HG03439 (cell line): Measurements from ENCODE around the gene FXR2.
"Not testable (repeated sequence)": the region's sequence is repeated elsewhere in the genome, so short reads cannot be mapped to it uniquely, and the experiment has no call there.

Source experiments
- ATAC-seq: cut with Tn5 transposase; IDR thresholded peaks from one replicate; pipeline ENCODE4 v1.9.1; 2021; ENCODE audit warnings: mild to moderate bottlenecking, moderate library complexity; ENCODE audit not compliant: unreplicated experiment

FXR2 gene

DNA sequence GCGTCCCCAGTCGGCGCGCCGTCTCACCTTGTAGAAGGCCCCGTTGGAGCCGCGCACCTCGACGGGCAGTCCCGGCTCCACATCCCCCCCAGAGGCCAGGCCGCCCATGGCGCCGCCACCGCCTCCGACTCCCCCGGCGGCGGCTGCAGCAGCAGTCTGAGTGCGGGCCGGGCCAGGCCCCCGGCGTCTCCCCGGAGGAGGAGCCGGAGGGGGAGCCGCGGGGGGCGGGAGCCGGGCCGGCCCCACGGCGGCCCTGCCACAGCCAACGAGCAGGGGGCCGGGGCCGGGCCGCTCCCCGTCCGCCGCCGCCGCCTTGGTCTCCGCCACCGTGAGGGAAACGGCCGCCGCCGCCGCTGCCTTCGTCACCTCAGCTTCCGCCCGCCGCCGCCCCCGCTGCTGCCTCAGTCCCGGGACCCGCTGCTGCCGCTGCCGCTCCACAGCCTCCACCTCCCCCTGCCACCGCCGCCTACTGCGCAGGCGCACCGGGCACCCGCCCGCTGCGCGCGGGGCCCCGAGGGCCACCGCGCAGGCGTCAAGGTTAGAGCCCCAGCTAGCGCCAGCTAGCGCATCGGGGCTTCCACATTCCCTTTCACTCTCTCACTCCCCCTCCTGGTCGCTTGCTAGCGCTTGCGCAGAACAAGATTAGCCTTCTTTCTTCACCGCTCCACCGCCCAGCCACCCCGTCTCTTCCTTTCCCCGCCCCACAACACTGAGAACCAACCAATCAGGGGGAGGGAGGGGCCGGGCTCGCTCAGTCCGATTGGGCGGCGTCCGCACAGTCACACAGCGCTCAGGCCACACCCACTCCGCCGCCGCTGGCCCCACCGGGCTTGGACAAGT, at the start of gene FXR2:
Gene FXR2 (minus strand): TSS at position 473 of the 840 bp plus-strand sequence. CDS start 365 bp downstream, at position 108.
- peak; percentile 92 for ATAC-seq

DNA sequence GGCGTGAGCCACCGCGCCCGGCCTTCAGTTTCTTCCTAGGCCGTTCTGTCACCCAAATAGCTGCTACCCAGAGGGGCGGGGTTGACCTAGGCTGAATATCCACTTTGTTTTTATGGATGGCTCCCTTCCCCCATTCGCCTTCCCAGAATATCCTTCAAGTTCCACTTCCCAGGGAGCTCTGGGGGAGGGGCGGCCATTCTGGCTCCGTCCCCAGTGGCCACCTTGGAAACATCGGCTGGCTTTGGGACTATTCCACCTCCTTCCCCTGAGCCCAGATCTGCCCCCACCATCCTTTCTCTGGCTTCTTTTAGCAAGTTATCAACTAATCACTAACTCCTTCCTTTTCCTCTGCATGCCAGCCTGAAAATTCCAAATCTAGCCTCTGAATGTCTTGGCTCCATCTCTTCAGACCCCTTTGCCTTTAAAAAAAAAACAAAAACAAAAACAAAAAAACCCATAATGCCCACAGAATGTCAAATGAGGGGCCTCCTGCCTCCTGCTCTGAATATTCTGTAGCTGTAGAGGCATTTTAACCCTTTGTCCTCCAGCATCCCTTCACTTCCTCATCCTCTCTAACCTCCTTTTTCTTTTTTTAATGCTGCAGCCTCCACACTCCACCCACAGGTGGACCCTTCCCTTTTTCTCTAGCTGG, 42.4 kb upstream of the FXR2 start:
- no peak for ATAC-seq

DNA sequence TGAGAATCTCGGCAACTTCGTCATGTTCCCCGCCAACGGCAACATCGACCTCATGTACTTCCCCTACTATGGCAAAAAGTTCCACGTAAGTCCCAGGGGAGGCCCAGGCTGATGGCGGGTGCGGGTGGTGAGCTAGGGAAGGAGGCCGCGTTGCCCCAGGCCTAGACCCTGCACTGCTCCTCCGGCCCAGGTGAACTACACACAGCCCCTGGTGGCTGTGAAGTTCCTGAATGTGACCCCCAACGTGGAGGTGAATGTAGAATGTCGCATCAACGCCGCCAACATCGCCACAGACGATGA, 40.8 kb upstream of the FXR2 start:
- no peak for ATAC-seq

DNA sequence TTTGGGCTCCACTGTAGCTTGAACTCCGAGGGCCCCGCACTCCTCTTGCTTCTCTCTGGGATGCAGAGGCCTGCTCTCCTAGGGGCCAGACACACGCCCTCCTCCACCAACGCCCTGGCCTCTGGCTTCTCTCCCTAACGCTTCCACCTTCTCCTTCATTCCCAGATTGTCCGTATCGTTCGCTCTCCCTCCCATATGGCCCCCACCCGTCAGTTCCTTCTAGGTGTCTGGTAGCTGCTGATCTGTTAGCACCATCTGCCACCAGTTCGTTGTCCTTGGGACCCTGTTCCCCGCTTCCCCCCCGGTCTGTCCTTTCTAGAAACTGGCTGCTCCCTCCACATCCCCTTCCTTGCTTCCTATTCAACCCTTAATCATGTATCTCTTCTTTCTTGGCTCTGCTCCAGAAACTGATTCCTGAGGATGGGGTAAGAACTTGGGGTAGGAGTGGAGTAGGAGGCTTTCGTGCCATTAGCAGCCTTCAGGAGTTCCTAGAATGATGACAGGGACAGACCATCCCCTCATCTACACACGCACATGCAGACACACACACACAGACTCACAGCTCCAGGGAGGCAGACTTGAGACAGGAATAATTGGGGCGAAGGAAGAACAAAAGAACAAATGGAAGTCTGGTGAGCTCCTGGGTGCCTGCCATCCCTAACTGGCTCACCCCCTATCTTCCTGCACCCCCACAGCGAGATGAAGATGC, 40.3 kb upstream of the FXR2 start:
- ATAC-seq, result no peak

DNA sequence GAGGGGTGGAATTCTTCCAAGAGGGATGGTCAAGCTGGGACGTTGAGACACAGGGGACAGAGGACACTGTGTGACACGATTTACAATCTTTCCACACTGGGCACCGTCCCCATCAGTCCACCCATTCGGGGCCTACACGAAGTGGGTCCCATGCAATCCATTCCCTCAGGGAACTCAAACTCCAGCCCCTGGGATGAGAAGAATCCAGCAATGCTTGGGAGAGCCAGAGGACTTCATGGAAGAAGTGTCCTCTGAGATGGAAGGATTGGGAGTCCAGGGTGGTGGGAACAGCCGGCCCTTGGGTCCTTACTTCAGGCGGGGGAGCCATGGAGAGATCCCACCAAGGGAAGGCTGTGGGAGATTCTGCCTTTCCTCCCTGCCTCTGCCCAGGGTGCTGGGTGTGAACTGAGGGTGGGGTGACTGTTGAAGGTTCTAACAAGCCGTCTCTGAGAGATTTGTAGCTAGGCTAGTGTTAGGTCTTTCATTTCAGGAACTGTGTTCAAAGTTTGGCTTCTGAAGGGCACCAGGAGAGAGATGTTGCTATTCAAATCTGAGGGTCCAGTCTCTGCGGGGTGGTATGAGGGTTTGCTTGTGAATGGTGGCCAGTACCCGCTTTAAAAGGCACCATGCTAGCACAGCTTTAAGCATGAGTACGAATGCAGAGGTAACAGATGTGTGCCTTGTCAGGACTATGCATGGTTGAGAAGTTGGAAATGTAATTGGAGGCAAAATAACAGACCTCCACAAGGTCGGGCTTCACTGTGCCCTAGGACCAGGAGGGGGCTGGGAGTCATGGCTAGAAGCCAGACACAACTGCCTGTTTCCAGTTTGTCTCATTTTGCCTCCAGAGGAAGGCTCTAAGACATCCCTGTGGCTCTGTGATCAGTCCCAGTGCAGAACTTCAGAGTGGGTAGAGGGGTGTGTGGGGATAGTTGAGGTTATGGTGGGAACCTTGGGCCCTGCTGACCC, 38.0 kb upstream of the FXR2 start:
- no peak for ATAC-seq

DNA sequence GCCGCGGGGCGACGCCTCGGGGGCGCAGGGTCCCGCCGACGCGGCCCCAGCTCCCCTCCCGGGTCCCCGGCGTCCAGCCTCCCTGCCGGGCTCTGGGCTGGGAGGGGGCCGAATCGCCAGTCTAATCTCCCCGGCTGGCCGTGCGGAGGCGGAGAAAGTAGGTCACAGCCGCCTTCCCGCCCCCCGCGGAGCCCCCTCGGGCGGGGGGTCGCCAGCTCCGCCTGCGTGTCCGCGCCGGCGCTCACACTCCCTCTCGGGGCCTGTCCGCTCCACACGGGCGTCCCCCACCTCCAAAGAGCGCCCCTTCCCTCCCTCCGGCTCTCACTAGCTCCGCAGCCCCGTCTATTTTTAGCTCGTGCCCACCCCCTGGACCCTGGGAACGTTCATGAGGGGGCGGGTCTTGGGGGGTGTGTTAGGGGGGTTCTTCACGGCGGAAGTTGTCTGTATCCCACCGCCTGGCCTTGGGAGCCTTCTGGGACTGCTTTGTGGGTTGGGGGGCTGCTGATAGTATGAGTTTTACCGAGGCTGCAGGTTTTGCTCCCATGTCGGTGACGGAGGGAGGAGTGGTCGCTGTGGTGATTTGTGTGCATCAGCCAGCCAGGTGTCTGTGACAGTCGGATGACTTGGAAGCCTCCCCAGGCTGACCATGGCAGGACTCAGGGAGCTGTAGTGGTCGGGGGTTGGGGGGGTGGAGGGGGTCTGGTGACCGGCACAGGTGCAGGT, 37.1 kb upstream of the FXR2 start:
- no peak for ATAC-seq

DNA sequence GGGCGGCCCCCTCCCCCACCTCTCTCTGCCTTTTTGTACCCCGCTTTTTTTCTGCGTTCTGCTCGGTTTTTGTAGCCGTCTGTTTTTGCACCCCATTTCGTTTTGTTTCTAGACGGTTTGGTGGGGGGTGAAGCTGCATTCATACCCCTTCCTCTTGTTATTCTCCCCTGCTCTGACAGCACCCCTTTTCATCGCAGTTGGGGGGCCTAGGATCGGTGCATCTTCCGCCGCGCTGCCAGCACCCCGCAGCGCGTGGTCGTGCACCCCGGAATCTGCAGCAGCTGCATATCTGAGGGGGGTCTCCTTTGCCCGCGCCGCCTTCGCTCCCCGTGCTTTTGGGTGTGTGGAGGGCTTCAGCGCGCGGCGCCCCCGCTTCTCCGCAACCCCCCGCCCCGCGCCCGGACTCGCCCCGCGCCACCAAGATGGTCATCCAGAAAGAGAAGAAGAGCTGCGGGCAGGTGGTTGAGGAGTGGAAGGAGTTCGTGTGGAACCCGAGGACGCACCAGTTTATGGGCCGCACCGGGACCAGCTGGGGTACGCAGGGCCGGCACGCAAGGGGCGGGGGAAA, 36.5 kb upstream of the FXR2 start:
- ATAC-seq, result no peak

DNA sequence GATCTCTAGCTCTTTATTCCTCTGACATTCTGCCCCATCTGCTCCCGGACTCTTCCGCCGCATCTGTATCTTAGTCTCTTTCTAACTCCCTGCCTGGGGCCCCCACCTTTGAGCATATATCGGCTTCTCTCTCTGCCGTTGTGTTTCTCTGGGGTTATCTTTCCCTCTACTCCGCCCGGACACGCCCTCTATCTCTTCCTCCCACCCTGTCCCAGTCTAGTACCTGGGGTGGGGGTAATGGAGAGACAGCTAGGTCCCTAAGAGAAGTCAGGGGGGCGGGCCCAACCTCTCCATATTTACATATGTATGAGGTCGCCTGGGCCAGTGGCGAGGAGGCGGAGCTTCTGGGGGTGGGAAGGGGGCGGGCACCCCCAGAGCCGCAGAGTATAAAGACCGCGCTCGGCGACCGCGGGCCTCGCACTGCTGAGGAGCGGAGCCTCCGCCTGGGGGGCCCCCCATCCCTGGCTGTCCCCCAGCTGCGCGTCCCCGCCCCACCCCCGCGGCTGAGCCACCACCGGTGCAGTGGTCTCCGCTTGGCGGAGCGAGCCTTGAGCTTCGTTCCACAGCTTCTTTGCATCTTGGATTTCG, 35.9 kb upstream of the FXR2 start, which contains the start of gene ATP1B2:
Gene ATP1B2 (plus strand): TSS at position 418 of the 588 bp plus-strand sequence. CDS start 593 bp downstream, outside the sequence.
- ATAC-seq, result no peak

DNA sequence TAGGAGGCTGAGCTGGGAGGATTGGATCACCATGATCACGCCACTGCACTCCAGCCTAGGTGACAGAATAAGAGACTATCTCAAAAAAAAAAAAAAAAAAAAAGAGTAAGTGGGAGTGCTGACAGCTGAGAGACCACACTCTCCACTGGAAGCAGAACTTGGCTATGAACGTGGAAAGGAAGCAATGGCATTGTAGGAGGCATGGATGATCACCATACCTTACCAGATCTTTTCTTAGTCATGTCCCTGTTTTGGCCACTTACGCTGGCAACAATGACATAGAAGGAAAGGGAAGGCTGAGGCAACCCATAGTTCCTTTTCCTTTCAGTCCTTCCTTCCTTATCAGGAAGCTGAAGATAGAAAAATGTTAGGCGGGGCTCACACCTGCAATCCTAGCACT, 32.3 kb upstream of the FXR2 start:
- ATAC-seq, result no peak

DNA sequence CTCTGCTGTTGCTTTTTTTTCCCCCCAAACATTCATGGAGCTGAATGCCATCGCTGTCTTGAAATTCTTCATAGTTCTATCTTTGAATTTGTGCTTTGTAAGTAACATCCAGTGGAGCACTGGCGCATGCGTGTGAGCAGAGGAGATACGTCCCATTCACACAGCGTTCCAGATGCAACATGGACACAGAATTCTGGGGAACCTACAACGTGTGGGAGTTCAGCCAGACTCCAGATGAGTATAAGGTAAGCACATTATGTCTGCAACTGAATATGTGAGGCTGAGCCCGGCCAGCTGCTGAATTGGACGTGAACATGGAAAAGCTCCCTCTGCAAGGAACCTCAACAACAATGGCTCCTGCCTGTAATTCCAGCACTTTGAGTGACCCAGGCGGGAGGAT, 31.8 kb upstream of the FXR2 start:
- ATAC-seq, result no peak

DNA sequence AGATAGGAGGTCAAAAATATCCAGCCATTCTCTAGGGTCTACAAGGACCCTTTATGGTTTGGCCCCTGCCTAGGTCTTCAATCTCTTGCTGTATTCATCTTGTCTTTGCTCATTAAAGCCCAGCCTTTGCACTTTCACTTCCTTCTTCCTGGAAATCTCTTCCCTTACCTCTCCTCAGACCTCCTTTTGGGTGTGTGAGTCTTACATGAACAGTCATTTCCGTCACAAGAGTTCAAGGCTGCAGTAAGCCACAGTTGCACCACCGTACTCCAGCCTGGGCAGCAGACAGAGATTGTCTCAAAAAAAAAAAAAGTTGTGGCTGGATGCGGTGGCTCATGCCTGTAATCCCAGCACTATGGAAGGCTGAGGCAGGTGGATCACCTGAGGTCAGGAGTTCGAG, 30.1 kb upstream of the FXR2 start:
- no peak for ATAC-seq

DNA sequence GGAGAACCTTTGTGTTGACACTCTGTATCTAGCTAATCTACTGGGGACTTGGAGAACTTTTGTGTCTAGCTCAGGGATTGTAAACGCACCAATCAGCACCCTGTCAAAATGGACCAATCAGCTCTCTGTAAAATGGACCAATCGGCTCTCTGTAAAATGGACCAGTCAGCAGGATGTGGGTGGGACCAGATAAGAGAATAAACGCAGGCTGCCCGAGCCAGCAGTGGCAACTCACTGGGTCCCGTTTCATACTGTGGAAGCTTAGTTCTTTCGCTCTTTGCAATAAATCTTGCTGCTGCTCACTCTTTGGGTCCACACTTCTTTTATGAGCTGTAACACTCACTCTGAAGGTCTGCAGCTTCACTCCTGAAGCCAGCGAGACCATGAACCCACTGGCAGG, 26.9 kb upstream of the FXR2 start:
- ATAC-seq, result not testable (repeated sequence)

DNA sequence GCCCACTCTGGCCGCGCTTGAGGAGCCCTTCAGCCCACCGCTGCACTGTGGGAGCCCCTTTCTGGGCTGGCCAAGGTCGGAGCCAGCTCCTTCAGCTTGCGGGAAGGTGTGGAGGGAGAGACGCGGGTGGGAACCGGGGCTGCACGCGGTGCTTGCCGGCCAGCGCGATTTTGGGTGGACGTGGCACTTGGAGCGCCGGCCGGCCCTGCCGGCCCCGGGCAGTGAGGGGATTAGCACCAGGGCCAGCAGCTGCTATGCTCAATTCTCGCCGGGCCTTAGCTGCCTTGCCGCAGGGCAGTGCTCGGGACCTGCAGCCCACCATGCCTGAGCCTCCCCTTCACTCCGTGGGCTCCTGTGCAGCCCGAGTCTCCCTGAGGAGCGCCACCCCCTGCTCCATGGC, 26.1 kb upstream of the FXR2 start:
- ATAC-seq, result no peak

DNA sequence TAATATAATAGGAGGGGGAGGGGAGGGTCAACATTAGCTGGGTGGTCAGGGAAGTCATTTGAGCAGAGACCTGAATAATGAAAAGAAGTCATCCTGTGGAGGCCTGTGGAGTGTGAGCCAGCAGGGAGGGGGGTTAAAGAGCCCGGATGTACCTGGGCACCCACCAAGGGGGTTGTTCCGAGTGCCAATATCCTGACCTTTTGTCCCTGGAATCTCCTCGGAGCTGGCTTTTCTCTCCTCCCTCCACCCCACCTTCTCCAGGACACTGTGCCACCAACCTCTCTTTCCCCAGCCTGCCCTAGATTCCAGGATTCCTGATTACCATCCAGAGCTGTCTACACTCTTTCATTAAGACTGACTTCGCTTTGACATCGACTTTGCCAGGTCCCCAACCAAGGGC, 21.5 kb upstream of the FXR2 start:
- ATAC-seq, result no peak

DNA sequence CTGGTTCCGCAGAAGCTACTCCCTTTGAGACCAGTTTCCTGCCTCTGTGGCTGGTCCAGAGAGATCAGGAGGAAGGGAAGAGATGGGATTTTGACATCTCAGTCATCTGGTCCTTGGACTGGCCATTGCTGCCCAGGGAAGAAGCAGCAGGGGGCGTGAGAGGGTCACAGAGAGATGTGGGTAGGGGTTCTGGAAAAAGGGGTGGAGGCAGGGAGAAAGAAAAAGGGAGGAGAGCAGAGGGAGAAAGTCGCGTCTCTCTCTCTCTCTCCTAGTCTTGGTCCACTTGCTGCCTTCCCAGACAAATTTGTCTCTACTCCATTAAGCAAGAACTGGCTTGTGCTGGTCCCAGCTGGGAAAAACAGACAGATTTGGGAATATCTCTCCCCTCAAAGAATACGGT, 19.7 kb upstream of the FXR2 start:
- ATAC-seq, result no peak

DNA sequence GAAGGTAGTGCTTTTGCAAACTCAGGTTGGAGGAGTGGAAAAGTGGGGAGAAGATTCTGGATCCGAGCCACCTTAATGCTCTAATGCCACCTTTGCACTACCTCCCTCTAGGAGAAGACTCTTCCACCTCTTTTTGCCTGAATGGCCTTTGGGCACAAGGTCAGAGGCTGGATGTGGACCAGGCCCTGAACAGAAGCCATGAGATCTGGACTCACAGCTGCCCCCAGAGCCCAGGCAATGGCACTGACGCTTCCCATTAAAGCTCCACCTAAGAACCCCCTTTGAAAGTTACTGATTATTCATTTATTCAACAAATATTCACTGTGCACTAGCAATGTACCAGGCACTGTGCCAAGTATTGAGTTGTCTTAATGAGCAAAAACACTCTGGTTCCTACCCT, 18.4 kb upstream of the FXR2 start:
- no peak for ATAC-seq

DNA sequence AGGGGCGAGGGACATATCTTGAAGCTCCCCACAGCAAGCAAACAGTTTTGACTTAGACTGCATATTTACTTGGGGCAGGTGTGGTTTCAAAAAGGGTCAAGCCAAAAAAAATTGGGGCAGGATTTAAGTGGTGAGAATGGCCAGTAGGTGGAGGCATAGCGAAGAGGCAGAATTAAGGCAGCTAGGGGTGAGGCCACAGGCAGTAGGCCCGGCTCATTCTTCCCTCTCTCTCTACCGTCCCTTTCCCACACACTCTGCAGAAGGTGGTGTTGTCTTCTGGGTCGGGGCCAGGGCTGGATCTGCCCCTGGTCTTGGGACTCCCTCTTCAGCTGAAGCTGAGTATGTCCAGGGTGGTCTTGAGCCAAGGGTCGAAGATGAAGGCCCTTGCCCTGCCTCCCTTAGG, 17.8 kb upstream of the FXR2 start:
- no peak for ATAC-seq

DNA sequence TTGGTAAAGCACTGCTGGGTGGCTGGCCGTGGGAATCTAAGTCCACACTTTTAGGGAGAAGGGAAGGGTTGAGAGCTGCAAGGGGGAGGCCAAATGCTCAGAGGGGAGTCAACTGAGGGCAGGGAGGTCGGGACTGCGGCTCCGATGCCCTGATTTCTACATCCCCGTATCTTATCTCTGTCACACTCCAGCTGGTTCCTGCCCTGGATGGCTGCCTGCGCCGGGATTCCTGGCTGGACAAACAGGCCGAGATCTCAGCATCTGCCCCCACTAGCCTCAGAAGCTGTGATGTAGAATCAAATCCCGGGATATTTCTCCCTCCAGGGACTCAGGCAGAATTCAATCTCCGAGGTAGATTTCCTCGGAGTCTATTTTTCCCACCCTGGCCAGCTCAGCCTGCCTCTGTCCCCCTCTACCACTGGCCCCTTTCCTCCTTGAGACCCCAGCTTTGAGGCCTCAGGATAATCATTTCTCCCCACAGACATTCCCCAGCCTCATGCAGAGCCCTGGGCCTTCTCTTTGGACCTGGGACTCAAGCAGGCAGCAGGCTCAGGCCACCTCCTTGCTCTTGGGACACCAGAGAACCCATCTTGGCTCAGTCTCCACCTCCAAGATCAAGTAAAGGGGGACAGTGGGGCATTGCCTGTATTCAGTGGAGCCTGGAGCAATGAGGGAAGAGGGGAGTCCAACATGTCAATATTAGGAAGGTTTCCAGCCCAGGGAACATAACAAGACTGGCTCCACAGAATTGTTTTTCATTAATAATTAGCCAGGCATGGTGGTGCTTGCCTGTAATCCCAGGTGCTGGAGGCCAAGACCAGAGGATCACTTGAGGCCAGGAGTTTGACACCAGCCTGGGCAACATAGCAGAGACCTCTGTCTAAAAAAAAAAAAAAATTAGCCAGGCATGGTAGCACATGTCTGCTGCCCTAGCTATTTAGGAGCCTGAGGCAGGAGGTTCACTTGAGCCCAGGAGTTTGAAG, 17.0 kb upstream of the FXR2 start:
- ATAC-seq, result no peak
